HG03159 (cell line): ENCODE results near the gene ASIC1.
"Not testable (repeated sequence)": the region's sequence is repeated elsewhere in the genome, so short reads cannot be mapped to it uniquely, and the experiment has no call there.

Source experiments
- ATAC-seq: cut with Tn5 transposase; IDR thresholded peaks from one replicate; pipeline ENCODE4 v1.9.1; 2021; ENCODE audit warnings: mild to moderate bottlenecking, moderate library complexity; ENCODE audit not compliant: unreplicated experiment

ASIC1 gene

GRCh38 chr12:50057000-50057841 is at the start of gene ASIC1:
TSS of gene ASIC1 (plus strand) at chr12:50057596. CDS start at chr12:50058767, 1,171 bp downstream.
- ATAC-seq: no peak

GRCh38 chr12:50013361-50014147 is 43.8 kb upstream of the ASIC1 start:
- ATAC-seq: no peak

- no peak for ATAC-seq
Measured at GRCh38 chr12:50014342-50014741, 43.1 kb upstream of the ASIC1 start.

DNA sequence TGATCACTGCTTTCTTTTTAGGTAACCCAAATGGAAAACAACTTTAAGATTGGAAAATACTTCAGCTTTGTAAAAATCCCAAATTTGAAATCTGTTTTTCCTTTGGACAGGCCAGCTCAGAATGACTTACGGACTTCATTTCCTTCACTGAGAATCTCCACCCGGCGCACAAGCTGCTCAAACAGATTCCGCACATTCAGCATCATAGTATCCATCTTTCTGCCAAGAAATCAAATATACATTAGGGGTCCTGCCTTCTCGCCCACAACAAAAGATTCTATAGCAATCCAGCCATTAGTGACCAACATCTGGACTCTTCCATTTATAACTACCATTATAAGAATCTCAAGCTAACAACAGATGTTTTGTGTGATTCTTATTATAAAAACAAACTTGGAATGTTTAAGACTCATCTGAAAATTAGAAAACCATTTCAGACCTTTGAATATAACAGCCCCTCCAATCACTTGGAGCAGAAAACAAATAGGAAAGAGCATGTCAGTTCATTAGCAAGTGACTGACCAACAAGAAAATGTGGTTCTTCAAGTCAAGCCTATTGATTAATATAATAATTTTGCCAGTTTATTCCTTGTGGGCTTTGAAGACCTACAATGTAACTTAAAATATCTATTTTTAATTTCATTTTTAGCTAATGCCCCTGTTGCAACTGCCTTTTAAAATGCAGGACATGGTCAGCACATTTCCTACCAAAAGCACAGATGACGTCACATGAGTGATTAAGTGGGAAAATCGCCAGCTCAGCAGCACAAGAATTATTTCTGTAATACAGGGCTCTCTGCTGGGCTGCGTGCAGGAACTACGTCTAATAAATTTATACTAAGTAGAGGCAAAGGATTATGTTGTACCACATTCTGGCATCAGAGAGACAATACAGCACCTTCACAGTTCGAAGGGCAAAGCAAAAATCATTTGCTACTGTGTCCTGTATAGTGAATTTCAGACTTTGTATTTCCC is 40.6 kb upstream of the ASIC1 start:
- no peak for ATAC-seq

- ATAC-seq: no peak
Measured at GRCh38 chr12:50017641-50018040, 39.8 kb upstream of the ASIC1 start.

GRCh38 chr12:50018154-50018553 is 39.2 kb upstream of the ASIC1 start:
- no peak for ATAC-seq

- ATAC-seq: no peak
Measured at GRCh38 chr12:50018968-50019367, 38.4 kb upstream of the ASIC1 start.

- ATAC-seq: no peak
Measured at GRCh38 chr12:50019524-50019923, 37.9 kb upstream of the ASIC1 start.

GRCh38 chr12:50021031-50021430 is 36.4 kb upstream of the ASIC1 start:
- no peak for ATAC-seq

DNA sequence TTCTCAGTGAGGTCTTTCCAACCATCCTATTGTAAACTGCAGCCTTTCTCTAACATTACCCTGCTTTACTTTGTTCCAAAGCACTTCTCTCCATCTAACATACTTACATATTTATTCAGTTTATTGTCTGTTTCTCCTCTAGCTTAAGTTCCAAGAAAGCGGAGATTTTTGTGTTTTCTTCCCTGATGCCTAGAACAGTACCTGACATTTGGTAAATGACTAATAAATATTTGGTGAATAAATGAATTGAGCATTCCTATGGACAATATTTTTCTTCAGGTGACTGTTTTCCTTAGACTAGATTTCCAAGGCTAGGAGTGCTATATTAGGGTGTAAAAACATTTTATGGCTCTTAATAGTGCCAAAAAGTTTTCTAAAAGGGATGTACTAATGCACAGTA is 34.5 kb upstream of the ASIC1 start:
- ATAC-seq: no peak

DNA sequence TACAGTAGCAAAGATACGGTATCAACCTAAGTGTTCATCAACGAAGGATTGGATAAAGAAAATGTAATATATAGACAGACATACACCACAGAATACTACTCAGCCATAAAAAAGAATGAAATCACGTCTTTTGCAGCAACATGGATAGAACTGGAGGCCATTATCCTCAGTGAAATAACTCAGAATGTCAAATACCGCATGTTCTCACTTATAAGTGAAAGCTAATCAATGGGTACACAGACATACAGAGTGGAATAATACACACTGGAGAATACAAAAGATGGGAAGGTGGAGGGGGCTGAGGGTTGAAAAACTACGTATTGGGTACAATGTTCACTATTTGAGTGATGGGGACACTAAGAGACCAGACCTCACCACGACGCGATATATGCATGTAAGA is 33.2 kb upstream of the ASIC1 start:
- ATAC-seq: no peak

DNA sequence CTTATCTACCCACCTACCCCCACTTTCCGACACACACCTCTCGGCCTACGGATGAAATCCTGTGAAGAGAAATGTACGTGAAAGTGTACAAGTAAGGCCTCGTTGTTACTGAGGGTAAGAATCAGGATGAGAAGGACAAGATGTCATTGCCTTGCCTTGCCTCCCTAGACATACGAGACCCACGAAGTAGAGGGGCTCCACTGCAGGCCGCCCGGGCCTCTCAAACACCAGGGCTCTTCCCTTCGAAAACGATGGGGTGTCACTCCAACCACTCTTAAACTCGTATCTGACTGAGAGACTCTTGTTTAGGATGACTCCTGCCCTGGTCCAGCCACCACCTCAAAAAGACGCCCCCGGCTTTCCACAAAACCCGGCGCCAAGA is 32.6 kb upstream of the ASIC1 start:
- peak; percentile 4 for ATAC-seq

DNA sequence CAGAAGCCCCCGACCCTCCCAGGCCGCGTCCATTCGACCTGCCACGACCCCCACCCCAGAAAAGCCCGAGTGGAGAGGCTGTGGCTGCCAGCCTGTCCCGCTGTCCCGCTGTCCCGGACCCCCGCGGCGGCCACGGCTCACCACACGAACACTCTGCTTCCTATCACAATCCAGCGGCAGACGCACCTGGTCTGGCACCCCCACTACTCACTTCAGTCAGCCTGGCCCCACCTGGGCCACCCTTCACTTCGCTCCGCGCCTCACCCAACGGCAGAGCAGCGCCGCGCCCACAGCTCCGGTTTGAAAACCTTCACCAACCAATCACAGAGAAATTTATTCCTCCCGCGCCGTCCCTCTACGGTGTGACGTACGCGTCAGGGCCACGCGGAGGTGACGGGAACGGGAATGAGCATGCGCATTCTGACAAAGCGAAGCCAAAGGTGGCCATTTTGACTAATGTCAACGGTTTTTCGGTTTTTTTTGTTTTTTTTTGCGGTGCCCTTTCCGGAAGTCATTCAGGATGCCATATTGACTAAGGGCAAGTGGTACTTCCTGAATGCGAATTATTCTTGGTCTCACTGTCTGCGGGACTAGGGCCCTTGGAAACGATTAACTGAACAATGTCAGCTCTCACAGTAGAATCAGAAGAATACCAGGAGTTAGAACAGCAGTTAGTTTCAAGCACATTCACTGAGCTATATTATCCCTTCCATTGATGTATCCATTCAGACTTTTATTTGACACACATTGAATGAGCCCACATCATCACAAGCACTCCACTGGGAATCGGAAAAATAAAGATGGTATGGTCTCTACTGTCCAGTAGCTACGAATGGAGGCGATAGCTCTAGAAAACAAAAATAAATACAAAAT is 32.0 kb upstream of the ASIC1 start, which contains the start of gene RACGAP1:
RACGAP1 (minus strand) TSS at position 308 of the 873 bp plus-strand sequence. CDS start 8,779 bp downstream, outside the sequence.
- peak; percentile 97 for ATAC-seq

DNA sequence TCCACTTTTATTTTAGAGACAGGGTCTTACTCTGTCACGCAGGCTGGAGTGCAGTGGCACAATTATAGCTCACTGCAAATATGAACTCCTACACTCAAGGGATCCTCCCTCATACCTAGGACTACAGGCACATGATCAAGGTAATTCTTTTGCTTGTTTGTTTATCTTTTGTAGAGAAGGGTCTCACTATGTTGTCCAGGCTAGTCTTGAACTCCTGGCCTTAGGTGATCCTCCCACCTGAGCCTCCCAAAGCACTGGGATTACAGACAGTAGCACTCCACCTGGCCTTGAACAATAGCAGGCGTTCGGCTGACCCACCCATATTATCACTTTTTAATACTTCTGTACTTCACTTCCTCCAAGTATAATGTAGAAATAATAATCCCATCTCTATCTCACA is 30.7 kb upstream of the ASIC1 start:
- ATAC-seq: no peak

DNA sequence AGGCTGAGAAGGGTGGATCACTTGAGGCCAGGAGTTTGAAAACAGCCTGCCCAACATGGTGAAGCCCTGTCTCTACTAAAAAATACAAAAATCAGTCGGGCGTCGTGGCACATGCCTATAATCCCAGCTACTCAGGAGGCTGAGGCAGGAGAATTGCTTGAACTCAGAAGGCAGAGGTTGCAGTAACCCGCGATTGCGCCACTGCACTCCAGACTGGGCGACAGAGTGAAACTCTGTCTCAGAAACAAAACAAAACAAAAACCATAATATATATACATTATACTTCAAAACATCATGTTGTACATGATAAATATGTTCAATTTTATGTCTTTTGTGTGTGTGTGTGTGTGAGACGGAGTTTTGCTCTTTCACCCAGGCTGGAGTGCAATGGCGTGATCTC is 26.9 kb upstream of the ASIC1 start:
- not testable (repeated sequence) for ATAC-seq

DNA sequence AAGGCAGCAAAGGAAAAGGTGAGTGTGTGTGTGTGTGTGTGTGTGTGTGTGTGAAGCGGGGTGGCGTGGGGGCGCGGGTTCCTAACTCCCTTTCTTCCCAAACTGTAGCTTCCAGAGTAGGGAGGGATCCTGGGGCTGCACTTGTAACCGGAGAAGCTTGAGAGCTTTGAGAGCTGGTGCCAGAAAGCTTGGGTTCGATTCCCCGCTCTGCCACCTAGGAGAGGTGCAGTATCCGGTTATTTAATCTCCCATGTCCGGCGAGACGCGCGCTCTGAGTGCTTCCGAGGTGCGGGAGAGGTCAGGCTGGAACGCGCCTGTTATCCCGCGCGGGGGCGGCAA is 24.9 kb upstream of the ASIC1 start:
- ATAC-seq: no peak

- no peak for ATAC-seq
Measured at GRCh38 chr12:50032854-50033581, 24.4 kb upstream of the ASIC1 start.

DNA sequence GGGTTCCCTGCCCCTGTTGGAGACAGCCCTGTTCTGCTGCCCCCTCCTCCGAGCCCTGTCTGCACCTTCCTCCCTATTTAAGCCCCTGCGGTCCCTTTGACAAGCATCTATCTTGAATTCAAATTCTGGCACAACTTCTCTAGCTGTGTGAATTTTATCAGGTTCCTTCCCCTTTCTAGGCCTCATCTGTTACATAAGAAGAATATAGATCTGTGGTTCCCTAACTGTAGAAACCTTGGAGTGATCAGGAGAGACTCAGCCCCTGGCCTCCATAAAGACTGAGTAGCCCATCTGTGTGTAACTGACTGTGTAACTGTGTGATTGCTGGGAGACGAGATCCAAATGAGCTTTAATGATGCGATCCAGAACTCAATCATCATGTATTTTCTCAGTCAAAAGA is 19.1 kb upstream of the ASIC1 start:
- ATAC-seq: no peak

DNA sequence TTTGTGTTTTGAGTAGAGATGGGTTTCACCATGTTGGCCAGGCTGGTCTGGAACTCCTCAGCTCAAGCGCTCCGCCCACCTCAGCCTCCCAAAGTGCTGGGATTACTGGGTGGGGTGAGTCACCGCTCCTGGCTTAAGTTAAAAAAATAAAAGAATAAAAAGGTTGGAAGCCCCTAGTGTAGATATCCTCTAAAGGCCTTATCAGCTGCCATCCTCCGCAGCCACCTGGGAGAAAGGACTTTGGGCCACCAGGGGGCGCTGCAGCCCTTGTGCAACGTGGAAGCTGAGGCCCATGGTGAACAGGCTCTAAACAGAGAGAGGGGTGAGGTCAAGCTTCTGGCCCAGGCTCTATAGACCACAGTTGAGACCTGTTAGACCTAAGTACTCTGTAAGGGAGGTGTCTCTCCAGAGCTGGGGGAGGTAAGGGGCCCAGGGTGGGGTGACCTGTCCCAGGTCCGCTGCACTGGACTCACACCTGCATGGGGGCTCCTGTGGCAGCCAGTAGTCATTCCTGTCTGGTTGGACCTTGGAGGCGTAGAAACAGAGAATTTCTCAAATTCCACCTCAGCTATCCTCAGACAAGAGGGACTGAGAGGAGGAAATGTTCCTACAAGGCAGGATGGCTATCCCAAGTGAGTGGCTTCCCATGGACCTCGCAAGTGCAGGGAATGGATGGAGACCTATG is 18.1 kb upstream of the ASIC1 start:
- ATAC-seq: no peak
